ENCODE data around the gene SLC25A2.
"Not testable (repeated sequence)": the region's sequence is repeated elsewhere in the genome, so short reads cannot be mapped to it uniquely, and the experiment has no call there.

SLC25A2 gene

DNA sequence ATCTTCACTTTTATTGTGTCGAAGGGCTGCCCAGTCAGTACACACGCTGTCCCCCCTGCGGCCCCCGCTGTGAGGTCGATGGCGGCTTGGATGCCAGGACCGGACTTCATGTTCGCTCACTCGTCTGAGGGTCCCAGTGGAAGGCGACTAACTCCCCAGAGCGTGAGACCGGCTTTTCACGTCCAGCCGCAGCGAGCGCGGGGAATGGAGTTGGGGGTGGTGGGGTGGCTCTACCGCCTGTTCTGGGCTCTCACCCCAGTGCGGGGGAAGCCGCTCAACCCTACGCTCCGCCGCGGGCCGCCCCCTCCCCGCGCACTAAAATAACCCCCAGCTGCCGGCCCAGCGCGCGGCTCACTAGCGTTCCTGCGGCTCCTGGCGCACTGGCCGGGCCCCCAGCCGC, at the start of gene SLC25A2:
TSS of gene SLC25A2 (minus strand) at position 294 of the 400 bp plus-strand sequence. CDS start at position 110, 184 bp downstream.
- no peak for DNase-seq

DNA sequence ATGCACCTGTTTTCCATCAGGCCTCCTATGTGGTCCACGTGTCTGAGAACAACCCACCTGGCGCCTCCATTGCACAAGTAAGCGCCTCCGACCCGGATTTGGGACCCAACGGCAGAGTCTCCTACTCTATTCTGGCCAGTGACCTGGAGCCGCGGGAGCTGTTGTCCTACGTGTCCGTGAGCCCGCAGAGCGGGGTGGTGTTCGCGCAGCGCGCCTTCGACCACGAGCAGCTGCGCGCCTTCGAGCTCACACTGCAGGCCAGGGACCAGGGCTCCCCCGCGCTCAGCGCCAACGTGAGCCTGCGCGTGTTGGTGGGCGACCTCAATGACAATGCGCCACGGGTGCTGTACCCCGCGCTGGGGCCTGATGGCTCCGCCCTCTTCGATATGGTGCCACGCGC, 47.7 kb upstream of the SLC25A2 start:
- DNase-seq = no peak

DNA sequence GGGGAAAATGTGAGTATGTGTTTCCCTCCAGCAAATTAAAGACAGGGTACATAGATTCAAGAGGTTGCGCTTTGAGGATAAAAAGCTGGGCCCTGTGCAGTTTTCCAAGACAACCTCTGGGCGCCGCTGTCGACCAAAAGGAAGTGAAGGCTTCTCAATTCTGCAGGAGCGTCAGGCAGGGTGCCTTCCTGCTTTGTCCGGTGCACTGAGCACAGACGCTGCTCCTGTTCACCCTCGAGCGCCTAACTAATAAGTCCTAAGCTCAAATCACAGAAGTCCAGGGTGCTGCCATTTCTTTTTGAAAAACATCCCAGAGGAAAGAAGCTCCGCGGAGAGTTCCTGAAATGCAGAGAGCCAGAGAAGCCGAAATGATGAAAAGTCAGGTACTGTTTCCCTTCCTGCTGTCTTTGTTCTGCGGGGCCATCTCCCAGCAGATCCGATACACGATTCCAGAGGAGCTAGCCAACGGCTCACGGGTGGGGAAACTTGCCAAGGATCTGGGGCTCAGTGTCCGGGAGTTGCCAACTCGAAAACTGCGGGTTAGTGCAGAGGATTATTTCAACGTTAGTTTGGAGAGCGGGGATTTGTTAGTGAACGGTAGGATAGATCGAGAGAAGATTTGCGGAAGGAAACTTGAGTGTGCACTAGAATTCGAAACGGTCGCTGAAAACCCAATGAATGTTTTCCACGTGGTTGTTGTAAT, 46.2 kb upstream of the SLC25A2 start, which contains the start of gene PCDHGB1:
TSS of gene PCDHGB1 (plus strand) at position 183 of the 703 bp plus-strand sequence. CDS start at position 345, 162 bp downstream.
- DNase-seq = no peak

DNA sequence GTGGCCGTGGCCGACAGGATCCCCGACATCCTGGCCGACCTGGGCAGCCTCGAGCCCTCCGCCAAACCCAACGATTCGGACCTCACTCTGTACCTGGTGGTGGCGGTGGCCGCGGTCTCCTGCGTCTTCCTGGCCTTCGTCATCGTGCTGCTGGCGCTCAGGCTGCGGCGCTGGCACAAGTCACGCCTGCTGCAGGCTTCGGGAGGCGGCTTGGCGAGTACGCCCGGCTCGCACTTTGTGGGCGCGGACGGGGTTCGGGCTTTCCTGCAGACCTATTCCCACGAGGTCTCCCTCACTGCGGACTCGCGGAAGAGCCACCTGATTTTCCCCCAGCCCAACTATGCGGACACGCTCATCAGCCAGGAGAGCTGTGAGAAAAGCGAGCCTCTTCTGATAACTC, 42.2 kb upstream of the SLC25A2 start:
- not testable (repeated sequence) for DNase-seq

DNA sequence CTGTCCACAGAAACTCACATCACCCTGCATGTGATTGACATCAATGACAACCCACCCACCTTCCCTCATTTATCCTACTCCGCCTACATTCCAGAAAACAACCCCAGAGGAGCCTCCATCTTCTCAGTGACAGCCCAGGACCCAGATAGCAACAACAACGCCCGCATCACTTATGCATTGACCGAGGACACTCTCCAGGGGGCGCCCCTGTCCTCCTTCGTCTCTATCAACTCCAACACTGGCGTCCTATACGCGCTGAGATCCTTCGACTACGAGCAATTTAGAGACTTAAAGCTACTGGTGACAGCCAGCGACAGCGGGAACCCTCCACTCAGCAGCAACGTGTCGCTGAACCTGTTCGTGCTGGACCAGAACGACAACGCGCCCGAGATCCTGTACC, 41.5 kb upstream of the SLC25A2 start:
- DNase-seq = no peak

DNA sequence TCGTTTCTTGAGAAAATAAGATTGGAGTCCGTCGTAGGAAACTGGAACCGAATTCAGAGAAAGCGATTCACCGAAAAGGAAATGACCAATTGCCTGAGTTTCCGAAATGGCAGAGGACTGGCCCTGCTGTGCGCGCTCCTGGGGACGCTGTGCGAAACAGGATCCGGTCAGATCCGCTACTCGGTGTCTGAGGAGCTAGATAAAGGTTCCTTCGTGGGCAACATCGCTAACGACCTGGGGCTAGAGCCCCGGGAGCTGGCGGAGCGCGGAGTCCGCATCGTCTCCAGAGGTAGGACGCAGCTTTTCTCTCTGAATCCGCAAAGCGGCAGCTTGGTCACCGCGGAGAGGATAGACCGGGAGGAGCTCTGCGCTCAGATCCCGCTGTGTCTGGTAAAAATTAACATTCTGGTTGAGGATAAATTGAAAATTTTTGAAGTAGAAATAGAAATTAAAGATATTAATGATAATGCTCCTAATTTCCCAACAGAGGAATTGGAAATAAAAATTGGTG, 40.2 kb upstream of the SLC25A2 start:
- peak; percentile 77 for DNase-seq

DNA sequence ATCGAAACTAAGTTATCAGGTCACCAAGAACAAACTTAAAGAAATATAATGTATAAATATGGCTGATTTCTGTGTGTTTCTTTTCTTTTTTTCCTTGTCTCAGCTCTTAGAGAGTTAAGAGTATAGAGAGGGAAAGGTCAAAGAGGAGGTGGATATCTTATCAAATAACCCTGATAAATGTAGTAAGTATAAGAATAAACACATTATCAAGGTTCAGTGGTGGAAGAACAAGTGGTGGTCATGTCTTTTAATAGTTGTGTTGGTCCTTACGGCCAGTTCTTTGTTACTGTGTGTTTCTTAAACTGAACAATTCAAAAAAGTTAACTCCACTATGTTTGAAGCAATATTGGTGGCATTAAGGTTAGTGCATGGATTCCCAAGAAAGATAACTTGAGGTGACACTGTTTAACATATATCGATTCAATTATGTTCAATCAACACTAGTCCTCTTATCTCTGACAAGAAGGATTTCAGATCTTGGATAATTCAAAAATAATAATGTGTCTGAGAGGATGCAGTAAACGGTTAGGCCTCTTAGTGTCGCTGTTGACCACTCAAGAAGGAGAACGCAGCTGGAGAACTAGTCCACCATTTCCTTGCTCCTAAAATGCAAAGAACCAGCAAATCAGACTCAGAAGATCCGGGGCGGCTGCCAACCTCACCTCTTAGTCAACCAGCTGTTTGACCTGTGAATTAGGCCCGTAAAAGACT, 39.5 kb upstream of the SLC25A2 start, which contains the start of gene PCDHGA3:
TSS of gene PCDHGA3 (plus strand) at position 588 of the 711 bp plus-strand sequence. CDS start 205 bp downstream, outside the sequence.
- DNase-seq = peak; percentile 77

DNA sequence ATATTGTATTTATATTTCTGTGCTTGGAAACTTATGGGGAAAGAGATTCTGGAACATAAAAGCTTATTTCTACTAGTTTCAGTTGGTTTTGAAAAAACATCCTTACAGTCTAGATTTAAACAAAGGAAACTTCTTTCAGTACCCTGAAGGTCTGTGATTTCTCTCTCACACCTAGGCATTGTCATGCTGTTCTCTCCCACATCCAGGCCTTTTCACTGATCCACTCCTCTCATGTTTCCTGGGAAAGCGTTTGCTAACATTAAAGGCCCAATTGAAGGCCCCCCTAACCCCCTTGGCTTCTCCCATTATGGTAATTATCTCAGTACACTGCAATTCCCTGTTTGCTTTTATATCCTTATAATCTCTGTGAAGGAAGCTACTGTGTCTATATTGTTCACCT, 38.9 kb upstream of the SLC25A2 start:
- DNase-seq = no peak

DNA sequence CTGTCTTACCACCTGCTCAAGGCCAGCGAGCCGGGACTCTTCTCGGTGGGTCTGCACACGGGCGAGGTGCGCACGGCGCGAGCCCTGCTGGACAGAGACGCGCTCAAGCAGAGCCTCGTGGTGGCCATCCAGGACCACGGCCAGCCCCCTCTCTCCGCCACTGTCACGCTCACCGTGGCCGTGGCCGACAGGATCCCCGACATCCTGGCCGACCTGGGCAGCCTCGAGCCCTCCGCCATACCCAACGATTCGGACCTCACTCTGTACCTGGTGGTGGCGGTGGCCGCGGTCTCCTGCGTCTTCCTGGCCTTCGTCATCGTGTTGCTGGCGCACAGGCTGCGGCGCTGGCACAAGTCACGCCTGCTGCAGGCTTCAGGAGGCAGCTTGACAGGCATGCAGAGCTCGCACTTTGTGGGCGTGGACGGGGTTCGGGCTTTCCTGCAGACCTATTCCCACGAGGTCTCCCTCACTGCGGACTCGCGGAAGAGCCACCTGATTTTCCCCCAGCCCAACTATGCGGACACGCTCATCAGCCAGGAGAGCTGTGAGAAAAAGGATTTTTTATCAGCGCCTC, 37.0 kb upstream of the SLC25A2 start:
- DNase-seq = not testable (repeated sequence)

DNA sequence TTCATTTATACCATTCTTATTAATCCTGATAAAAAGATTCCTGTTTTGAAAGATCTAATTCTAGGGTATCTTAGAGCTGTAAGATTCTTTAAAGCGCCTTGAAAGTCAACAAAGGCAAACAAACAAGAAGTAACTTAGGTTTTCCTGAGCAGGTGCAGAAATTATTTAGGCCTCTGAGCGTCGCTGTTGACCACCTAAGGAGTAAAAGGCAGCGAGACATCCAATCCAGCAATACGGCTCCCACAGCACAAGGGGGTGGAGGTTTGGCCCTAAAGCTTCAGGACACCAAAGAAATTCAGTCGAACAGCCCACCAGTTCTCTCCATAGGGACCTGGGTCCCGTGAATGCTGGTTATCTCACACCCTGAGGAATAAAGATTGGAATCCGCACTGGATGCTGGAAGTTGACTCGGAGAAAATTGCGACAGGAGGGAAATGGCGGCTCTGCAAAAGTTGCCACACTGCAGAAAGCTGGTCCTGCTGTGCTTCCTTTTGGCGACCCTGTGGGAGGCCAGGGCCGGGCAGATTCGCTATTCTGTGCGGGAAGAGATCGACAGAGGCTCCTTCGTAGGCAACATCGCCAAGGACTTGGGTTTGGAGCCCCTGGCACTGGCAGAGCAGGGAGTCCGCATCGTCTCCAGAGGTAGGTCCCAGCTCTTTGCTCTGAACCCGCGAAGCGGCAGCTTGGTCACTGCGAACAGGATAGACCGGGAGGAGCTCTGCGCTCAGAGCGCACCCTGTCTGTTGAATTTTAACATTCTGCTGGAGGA, 34.9 kb upstream of the SLC25A2 start, which contains the start of gene PCDHGA2:
TSS of gene PCDHGA2 (plus strand) at position 223 of the 769 bp plus-strand sequence.
- no peak for DNase-seq

DNA sequence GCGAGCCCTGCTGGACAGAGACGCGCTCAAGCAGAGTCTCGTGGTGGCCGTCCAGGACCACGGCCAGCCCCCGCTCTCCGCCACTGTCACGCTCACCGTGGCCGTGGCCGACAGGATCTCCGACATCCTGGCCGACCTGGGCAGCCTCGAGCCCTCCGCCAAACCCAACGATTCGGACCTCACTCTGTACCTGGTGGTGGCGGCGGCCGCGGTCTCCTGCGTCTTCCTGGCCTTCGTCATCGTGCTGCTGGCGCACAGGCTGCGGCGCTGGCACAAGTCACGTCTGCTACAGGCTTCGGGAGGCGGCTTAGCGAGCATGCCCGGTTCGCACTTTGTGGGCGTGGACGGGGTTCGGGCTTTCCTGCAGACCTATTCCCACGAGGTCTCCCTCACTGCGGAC, 28.7 kb upstream of the SLC25A2 start:
- not testable (repeated sequence) for DNase-seq

DNA sequence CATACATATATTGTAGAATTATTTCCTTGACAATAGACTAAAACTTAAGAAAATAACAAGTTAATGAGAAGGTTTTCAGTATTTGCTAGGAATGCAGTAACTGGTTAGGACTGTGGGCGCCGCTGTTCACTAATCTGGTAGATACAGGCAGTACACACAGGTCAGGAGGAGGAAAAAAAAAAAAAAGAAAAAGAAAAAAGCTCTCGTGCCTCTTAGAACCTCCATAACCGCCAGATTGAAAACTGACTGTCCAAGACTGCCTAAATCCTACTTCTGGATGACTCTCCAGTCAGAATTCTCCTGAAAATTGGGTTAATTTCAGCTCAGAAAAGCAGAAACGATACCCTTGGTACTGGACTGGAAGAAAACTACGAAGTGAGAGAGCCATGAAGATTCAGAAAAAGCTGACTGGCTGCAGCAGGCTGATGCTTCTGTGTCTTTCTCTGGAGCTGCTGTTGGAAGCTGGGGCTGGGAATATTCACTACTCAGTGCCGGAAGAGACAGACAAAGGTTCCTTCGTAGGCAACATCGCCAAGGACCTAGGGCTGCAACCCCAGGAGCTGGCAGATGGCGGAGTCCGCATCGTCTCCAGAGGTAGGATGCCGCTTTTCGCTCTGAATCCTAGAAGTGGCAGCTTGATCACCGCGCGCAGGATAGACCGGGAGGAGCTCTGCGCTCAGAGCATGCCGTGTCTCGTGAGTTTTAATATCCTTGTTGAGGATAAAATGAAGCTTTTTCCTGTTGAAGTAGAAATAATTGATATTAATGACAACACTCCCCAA, 26.6 kb upstream of the SLC25A2 start, which contains the start of gene PCDHGA1:
TSS of gene PCDHGA1 (plus strand) at position 216 of the 782 bp plus-strand sequence.
- peak; percentile 32 for DNase-seq

DNA sequence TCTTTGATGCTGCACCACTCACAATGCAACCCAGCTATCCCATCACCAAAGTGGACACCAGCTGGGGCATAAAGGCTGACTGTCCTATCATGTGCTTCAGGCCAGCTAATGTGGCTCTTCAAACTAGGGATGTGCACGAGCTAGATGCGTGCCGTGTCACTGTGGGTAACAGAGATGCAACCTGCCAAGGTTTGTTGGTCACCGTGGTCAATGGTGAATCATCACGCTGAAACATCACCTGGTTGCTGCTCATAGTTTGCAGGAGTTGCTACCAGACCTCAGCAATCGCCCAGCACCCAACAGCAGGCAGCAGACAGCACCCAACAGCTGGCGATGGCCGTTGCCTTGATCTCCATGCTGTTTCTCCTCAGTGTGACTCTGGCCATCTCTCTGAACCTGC, 24.4 kb upstream of the SLC25A2 start:
- no peak for DNase-seq

DNA sequence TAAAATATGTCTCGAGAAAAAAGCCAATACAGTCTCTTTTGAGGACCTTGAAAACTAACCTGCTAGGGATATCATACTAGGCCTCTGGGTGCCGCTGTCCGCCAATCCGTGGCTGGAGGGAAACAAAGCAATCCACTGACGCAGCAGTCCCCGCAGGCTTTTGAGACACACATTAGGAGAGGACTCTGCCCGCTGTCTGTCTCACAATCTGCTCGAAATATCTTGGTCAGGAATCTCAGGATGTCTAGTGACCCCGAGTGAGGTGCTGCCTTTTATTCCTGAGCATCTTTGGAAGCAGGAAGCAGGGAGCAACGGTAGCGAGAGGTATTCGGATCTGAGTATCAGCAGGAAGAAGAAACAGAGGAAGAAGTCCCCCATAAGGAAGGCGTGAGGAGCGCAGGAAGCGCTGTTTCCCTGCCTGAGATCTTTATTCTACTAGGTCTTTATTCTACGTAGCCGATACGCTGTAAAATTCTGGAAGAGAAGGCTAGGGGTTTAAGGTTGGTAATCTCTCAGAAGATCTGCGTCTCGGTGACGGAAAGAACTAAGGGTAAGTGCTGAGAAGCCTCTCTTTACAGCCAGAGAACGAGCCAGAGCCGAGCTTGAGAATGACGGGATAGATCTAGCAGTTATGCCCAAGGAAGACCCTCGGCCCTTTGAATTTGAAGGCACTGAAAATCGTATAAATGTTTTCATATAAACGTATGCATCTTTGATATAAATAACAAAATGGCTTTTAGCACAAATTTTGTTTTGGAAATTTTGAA, 22.4 kb upstream of the SLC25A2 start:
- no peak for DNase-seq

DNA sequence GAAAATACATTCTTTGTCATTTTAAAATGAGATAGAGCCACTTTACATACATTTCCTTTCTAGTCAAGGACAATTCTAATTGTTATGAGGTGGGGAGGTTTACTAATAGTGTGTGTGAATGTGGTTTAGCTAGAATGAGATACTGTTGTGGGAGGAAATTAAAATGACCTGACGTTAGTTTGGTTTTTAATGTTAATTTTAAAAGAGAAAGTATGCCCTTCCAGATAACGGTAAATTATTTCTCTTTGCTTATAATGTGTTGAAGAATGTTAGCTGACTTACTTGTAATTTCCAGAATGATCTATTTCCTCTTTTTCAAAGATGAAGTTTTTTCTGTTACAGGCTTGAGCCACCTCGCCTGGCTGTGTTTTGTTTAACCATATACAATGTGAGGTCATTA, 18.4 kb upstream of the SLC25A2 start:
- no peak for DNase-seq

DNA sequence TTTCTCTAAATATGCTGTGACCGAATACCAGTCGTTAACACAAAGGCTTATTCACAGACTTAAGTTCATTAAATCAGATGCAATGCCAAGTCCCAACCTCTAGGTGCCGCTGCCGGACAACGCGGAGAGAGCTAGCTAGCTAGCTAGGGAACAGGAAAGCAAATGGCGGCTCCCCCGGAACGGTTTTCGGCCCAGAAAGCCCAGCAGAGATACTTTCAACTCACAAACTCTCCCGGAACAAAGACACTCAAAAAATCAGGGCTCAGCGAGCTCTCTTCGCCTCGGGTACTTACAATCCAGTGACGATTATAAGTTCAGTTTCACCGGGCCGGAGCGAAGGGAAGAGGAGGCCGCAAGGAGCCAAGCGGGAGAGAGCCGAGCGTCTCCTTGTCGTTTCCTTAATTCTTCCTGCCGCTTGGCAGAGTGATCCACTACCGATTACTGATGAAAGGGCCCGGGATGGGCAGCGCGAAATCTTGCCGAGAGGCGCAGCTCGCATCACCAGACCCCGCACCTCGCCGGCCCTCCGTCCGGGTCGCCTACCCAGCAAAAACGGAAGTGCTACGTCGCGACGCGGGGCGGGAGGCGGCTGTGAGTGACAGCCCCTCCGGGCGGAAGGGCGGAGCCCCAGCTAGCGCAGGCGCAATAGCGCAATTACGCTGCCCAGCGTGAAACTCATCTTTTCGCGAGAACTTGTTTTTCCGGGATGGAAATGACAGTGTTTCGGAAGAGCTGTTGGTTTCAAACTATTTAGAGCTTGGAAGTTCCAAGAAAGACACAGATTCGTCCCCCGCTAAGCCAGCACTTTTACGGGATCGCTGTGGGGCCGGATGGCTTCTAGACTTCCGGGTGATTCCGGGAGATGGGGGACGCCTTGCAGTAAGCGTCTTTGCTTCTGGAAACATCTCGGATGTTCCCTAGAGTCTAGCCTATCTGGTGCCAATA, 16.6 kb upstream of the SLC25A2 start, which contains the start of gene TAF7:
TSS of gene TAF7 (minus strand) at position 560 of the 945 bp plus-strand sequence. CDS start 740 bp downstream, outside the sequence.
- DNase-seq = peak; percentile 59

DNA sequence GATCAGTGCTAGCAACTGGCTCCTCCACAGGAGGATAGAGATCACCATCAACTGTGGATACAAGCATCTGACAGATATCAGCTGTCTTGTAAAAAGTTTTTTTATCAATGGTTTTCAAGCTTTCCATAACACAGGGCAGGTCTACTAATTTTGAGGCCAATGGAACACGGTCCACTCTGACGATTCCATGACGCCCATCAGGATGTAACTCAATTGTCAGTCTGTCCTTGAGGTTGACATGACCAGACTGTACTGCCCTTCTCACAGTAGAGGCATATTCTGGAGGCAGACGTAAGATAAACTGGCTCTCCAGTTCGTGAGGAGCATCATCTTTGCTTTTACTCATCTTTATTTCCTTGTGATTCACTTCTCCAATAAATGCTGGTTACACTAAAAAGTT, 15.8 kb upstream of the SLC25A2 start:
- DNase-seq = no peak

DNA sequence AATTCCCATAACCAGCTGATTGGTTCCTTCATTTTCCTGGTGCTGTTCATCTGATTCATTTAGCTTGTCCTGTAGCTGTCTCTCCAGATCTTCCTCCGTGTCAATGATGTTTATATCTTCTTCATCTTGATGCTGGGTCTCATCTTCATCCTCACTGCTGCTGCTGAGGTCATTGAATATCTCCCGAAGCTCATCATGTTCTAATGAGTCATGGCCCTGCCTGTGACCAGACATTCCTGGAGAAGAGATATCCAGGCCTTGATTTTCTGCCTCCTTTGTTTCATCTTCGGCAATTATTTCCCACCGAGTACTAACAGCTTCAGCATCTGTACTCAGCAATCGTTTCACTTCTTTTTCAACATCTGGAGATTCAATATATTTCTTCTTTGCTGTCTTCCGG, 15.4 kb upstream of the SLC25A2 start:
- DNase-seq = no peak

DNA sequence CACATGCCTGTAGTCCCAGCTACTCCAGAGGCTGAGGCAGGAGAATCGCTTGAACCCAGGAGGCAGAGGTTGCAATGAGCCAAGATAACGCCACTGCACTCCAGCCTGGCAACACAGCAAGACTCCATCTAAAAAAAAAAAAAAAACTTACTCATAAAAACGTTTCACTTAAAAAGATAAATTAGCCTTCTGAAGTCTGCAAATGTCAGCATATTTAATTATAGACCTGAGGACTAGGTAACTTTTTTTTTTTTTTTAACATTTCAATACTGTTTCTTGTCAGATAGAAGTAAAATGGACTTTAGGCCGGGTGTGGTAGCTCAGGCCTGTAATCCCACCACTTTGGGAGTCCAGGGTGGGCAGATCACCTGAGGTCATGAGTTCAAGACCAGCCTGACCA, 13.1 kb upstream of the SLC25A2 start:
- not testable (repeated sequence) for DNase-seq

DNA sequence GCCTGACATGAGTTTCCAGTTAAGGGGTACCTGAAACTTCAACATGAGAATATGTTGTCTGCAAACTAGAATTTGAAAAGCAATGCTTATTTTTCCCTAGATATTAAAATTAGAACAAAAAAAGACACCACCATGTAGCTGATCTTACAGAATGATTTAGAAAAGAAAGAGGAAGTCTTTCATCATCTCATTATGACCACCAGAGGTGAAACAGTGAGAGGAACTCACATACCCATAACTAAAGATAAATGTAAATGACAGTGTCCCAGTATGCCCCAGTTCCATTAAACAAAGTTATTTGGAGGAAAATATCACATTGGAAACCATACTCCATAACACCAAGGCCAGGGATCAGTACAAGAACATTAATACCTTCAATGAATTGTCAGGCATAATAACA, 9.9 kb upstream of the SLC25A2 start:
- DNase-seq = no peak
